CD4-positive, alpha-beta memory T cell (primary cell): Measurements from ENCODE around the gene PLEKHA6. TPM values are rescaled to one million over a fixed set of nuclear protein-coding genes. Genes with fewer than 3 reads are reported as not detected.

Experiments
- CTCF ChIA-PET: fragments of 350-600 bp; sonication (Branson Sonifier 250); formaldehyde crosslinking; loops from one replicate; lab custom pipeline; 2021; ENCODE audit warnings: inconsistent platforms; ENCODE audit not compliant: partially characterized antibody; lab: Charles Lee
- POLR2A ChIA-PET: fragments of 350-600 bp; sonication (Branson Sonifier 250); formaldehyde crosslinking; loops from one replicate; lab custom pipeline; 2021; ENCODE audit not compliant: partially characterized antibody; lab: Charles Lee
- DNase-seq, 5 donors: peaks; one replicate each; pipeline versions ENCODE4 v3.0.0 to v3.0.0-alpha.2; 2020 to 2022; ENCODE audit warnings: mixed read lengths in 1 of 5
- H3K27ac ChIP-seq: one replicate; pipeline ENCODE4 v1.7.0; 2013; ENCODE audit warnings: low read depth, low read length
- H3K27me3 ChIP-seq: 2 replicates; pipeline ENCODE4 v1.7.0; 2013; ENCODE audit warnings: mild to moderate bottlenecking, low read length, moderate library complexity; ENCODE audit not compliant: insufficient read depth
- H3K36me3 ChIP-seq: 2 replicates; pipeline ENCODE4 v1.7.0; 2013; ENCODE audit warnings: mild to moderate bottlenecking, low read length, moderate library complexity; ENCODE audit not compliant: insufficient read depth
- H3K4me1 ChIP-seq: 2 replicates; pipeline ENCODE4 v1.7.0; 2013; ENCODE audit warnings: mild to moderate bottlenecking, low read length, moderate library complexity; ENCODE audit not compliant: insufficient read depth
- H3K4me3 ChIP-seq, 2 donors: one replicate each; pipeline ENCODE4 v1.7.0; 2013; ENCODE audit warnings: low read length in 2 of 2, mild to moderate bottlenecking in 1 of 2
- H3K9me3 ChIP-seq, 2 donors: one replicate each; pipeline ENCODE4 v1.7.0; 2013; ENCODE audit warnings: low read length in 2 of 2, control low read depth in 1 of 2; ENCODE audit not compliant: control insufficient read depth in 1 of 2
- H3K27ac Mint-ChIP-seq, 7 donors: one replicate each; pipeline ENCODE4 v1.8.0; 2020 to 2021; ENCODE audit warnings: mixed read lengths in 7 of 7, mild to moderate bottlenecking in 6 of 7, inconsistent platforms in 3 of 7, moderate library complexity in 3 of 7
- H3K27me3 Mint-ChIP-seq, 2 donors: one replicate each; pipeline ENCODE4 v1.8.0; 2020 to 2021; ENCODE audit warnings: mixed read lengths in 2 of 2
- H3K36me3 Mint-ChIP-seq, 2 donors: one replicate each; pipeline ENCODE4 v1.8.0; 2020 to 2021; ENCODE audit warnings: mixed read lengths in 2 of 2, inconsistent platforms in 1 of 2, mild to moderate bottlenecking in 1 of 2
- H3K4me1 Mint-ChIP-seq, 4 donors: one replicate each; pipeline ENCODE4 v1.8.0; 2020 to 2021; ENCODE audit warnings: mixed read lengths in 4 of 4, mild to moderate bottlenecking in 1 of 4
- H3K4me3 Mint-ChIP-seq, 8 donors: one replicate each; pipeline ENCODE4 v1.8.0; 2020 to 2021; ENCODE audit warnings: mixed read lengths in 8 of 8, mild to moderate bottlenecking in 7 of 8, moderate library complexity in 6 of 8, inconsistent platforms in 3 of 8
- H3K9me3 Mint-ChIP-seq, 8 donors: one replicate each; pipeline ENCODE4 v1.8.0; 2020 to 2021; ENCODE audit warnings: mixed read lengths in 8 of 8, mild to moderate bottlenecking in 5 of 8, inconsistent platforms in 3 of 8, moderate library complexity in 1 of 8
- intact Hi-C: fragments of 100-400 bp; cut with micrococcal nuclease; formaldehyde crosslinking; loops from one replicate; pipeline ENCODE4 v1.15.1; 2023
- polyA plus RNA-seq, 2 donors: library from polyadenylated mRNA; unstranded; fragments of 300-500 nt; fragmentation: Illumina TruSeq; gene quantifications; one replicate each; pipeline ENCODE4 v1.2.3, GENCODE V29; 2021
- total RNA-seq, 2 experiments: library from RNA; stranded (reverse); gene quantifications; one replicate each; pipeline ENCODE4 v1.2.3, GENCODE V29; 2021

The PLEKHA6 gene
- total and polyA plus RNA-seq, 4 experiments from 2014 or later, result 0.15 to 0.89 (median 0.52) TPM; not detected in 1

GRCh38 chr1:204282761-204283221 is 76.9 kb downstream of the PLEKHA6 start:
- intact Hi-C loops, result no loop called here
- DNase-seq, result no peak
- ChIA-PET POLR2A (no interaction called here), CTCF (interaction anchor here (1.3 to 2.2 kb wide), 2 partner anchors 18 to 25 kb away, joined by 5 to 8 read pairs; no protein-coding TSS in a partner anchor)
- Mint-ChIP-seq H3K27ac (no peak overlapping the region), H3K36me3 (no peaks in the 10 kb centered on the region), H3K4me1 (peaks cover 15 to 25% (median 22%) of the 10 kb centered on the region in 4 donors), H3K4me3 (no peak overlapping the region), H3K9me3 (peaks cover 0 to 2% (median 0%) of the 10 kb centered on the region in 8 donors), H3K27me3 (peaks cover 20 to 21% of the 10 kb centered on the region in 2 donors)
- H3K36me3 ChIP-seq, result no peaks in the 10 kb centered on the region
- H3K4me3 ChIP-seq, result no peak overlapping the region
- no peak overlapping the region for H3K27ac ChIP-seq
- H3K4me1 ChIP-seq, result peaks cover 19% of the 10 kb centered on the region
- no peaks in the 10 kb centered on the region for H3K9me3 ChIP-seq
- no peaks in the 10 kb centered on the region for H3K27me3 ChIP-seq

DNA sequence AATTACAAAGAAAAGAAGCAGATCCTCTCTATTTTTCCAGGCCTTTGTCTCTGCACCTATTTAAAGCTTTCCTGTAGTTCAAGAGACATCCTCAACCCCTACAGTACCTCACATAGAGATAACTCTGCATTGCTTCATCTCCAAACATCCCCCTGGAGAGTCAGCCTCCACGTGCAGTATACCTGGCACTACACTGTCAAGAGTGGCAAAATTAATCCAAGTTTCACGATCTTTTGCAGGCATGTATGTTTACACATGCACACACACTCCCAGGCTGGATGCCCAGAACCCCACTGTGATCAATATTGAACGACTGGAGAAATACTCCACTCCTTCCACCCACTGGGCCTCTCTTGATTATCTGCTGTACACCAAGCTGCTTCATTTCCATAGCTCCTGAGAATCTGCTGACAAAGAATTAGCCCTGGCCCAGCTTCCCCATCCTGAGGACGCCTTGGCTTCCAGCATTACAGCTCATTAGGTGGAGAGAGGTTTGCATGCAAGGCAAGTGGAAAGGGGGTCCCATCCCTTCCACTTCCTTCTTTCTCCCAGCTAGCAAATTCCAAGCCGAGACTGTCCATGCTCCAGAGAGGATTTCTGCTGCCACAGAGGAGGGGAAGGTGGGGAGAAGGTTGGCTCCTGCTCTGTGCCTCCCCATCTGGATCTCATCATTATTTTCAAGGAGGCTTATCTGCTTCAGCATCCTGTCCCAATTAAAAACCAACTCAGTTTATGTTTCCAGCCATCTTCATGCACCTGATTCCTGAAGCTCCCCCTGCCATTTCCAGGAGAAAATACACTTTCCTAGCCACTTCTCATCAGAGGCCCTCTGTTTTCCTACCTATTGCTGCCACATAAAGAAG is 79.4 kb downstream of the PLEKHA6 start:
- Mint-ChIP-seq H3K4me3 (no peak overlapping the region), H3K27ac (no peak overlapping the region), H3K4me1 (peaks cover 0 to under 1% (median 0%) of the 10 kb centered on the region in 4 donors), H3K27me3 (peaks cover 25 to 29% of the 10 kb centered on the region in 2 donors), H3K36me3 (no peaks in the 10 kb centered on the region), H3K9me3 (peaks cover 0 to 2% (median 0%) of the 10 kb centered on the region in 8 donors)
- no peak for DNase-seq
- intact Hi-C loops, result no loop called here
- H3K4me3 ChIP-seq, result no peak overlapping the region
- H3K36me3 ChIP-seq, result no peaks in the 10 kb centered on the region
- CTCF ChIA-PET, result no interaction called here
- no peak overlapping the region for H3K27ac ChIP-seq
- H3K9me3 ChIP-seq, result no peaks in the 10 kb centered on the region
- POLR2A ChIA-PET, result interaction anchor here (1.0 kb wide), 1 partner anchor 10 kb away, joined by 3 read pairs; no protein-coding TSS in a partner anchor
- H3K27me3 ChIP-seq, result no peaks in the 10 kb centered on the region
- no peaks in the 10 kb centered on the region for H3K4me1 ChIP-seq

GRCh38 chr1:204278958-204279357 is 80.8 kb downstream of the PLEKHA6 start:
- no peak overlapping the region for H3K27ac Mint-ChIP-seq
- no peaks in the 10 kb centered on the region for H3K4me1 ChIP-seq
- intact Hi-C loops, result no loop called here
- ChIA-PET CTCF (interaction anchor here (1.4 kb wide), 1 partner anchor 120 kb away, joined by 3 read pairs; no protein-coding TSS in a partner anchor), POLR2A (no interaction called here)
- H3K9me3 Mint-ChIP-seq, result no peaks in the 10 kb centered on the region
- H3K4me3 ChIP-seq, result no peak overlapping the region
- no peaks in the 10 kb centered on the region for H3K36me3 ChIP-seq
- H3K36me3 Mint-ChIP-seq, result no peaks in the 10 kb centered on the region
- H3K9me3 ChIP-seq, result no peaks in the 10 kb centered on the region
- H3K27ac ChIP-seq, result no peak overlapping the region
- H3K27me3 Mint-ChIP-seq, result peaks cover 28 to 31% of the 10 kb centered on the region in 2 donors
- DNase-seq, result no peak
- H3K4me1 Mint-ChIP-seq, result no peaks in the 10 kb centered on the region
- no peaks in the 10 kb centered on the region for H3K27me3 ChIP-seq
- H3K4me3 Mint-ChIP-seq, result no peak overlapping the region

DNA sequence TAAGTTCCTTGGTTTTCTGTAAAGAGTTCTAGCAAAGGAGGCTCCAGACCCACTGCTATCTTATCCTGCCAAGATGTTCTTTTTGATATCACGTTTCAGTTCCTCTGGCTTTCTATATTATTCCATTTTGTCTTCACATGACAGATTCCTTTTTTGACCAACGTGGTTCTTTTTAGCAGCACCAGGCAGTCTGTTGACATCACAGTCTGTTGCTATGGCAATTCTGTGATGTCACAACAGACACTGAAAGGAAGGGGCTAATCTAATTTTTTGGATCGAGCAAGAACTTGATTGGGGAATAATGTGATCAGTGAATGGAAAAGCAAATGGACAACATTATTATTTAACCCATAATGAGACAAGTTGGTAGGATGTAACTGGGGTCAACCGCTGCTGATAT is 81.5 kb downstream of the PLEKHA6 start:
- no peak overlapping the region for H3K27ac ChIP-seq
- intact Hi-C loops, result no loop called here
- no peaks in the 10 kb centered on the region for H3K4me1 ChIP-seq
- Mint-ChIP-seq H3K27me3 (peaks cover 28 to 31% of the 10 kb centered on the region in 2 donors), H3K27ac (no peak overlapping the region), H3K4me3 (no peak overlapping the region), H3K36me3 (no peaks in the 10 kb centered on the region), H3K4me1 (no peaks in the 10 kb centered on the region), H3K9me3 (no peaks in the 10 kb centered on the region)
- ChIA-PET CTCF (interaction anchor here (1.4 kb wide), 1 partner anchor 121 kb away, joined by 3 read pairs; no protein-coding TSS in a partner anchor), POLR2A (no interaction called here)
- no peaks in the 10 kb centered on the region for H3K36me3 ChIP-seq
- no peak overlapping the region for H3K4me3 ChIP-seq
- no peaks in the 10 kb centered on the region for H3K27me3 ChIP-seq
- no peak for DNase-seq
- H3K9me3 ChIP-seq, result no peaks in the 10 kb centered on the region

GRCh38 chr1:204277563-204278219 is 82.0 kb downstream of the PLEKHA6 start:
- H3K4me3 ChIP-seq, result no peak overlapping the region
- no peaks in the 10 kb centered on the region for H3K4me1 Mint-ChIP-seq
- intact Hi-C loops, result no loop called here
- no peaks in the 10 kb centered on the region for H3K4me1 ChIP-seq
- peaks cover 28 to 31% of the 10 kb centered on the region in 2 donors for H3K27me3 Mint-ChIP-seq
- no peaks in the 10 kb centered on the region for H3K9me3 Mint-ChIP-seq
- H3K27me3 ChIP-seq, result no peaks in the 10 kb centered on the region
- no peak overlapping the region for H3K4me3 Mint-ChIP-seq
- H3K36me3 Mint-ChIP-seq, result no peaks in the 10 kb centered on the region
- ChIA-PET CTCF (interaction anchor here (1.4 kb wide), 1 partner anchor 121 kb away, joined by 3 read pairs; no protein-coding TSS in a partner anchor), POLR2A (no interaction called here)
- no peak overlapping the region for H3K27ac ChIP-seq
- no peaks in the 10 kb centered on the region for H3K9me3 ChIP-seq
- no peak for DNase-seq
- no peak overlapping the region for H3K27ac Mint-ChIP-seq
- no peaks in the 10 kb centered on the region for H3K36me3 ChIP-seq

DNA sequence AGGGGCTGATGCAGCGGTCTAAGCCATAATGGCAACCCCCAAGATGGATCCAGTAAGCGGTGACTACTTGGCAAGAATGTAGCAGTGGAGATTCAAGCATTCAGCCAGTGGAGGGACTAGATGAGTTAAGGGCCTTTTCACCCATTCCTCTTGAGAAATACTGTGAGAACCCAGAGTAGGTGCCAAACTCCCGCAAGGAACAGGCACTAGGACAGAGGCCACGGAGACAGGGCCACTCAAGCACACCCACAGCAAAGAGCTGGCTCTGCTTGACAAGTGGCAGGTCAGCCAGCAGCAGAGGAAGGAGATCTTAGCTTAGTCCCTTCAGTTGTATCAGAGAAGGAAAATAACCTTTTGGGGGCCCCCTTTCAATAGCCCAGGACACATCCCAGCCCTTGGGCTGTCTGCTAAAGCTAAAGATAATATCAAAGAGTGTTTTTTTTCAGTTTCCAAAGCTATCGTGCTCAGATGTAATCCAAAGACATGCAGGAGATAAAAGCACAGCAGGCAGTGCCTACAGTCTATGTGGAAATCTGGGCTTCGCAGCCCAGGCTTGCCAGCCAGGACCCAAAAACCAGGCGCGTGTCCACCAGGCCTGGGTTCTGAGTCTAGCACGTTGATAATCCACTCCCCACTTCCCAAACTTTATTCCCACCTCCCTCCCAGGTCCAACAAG is 83.9 kb downstream of the PLEKHA6 start:
- Mint-ChIP-seq H3K4me3 (no peak overlapping the region), H3K27ac (no peak overlapping the region), H3K9me3 (no peaks in the 10 kb centered on the region), H3K36me3 (no peaks in the 10 kb centered on the region), H3K27me3 (peaks cover 19% of the 10 kb centered on the region in 2 donors), H3K4me1 (no peaks in the 10 kb centered on the region)
- Histone ChIP-seq H3K4me1 (no peaks in the 10 kb centered on the region), H3K36me3 (no peaks in the 10 kb centered on the region), H3K27ac (no peak overlapping the region), H3K27me3 (no peaks in the 10 kb centered on the region), H3K9me3 (no peaks in the 10 kb centered on the region), H3K4me3 (no peak overlapping the region)
- CTCF ChIA-PET, result no interaction called here
- intact Hi-C loops, result no loop called here
- POLR2A ChIA-PET, result no interaction called here
- DNase-seq, result no peak

GRCh38 chr1:204274446-204274845 is 85.3 kb downstream of the PLEKHA6 start:
- H3K27ac Mint-ChIP-seq, result no peak overlapping the region
- no peaks in the 10 kb centered on the region for H3K36me3 Mint-ChIP-seq
- no peak overlapping the region for H3K4me3 Mint-ChIP-seq
- no peak for DNase-seq
- Histone ChIP-seq H3K27me3 (no peaks in the 10 kb centered on the region), H3K36me3 (no peaks in the 10 kb centered on the region), H3K4me3 (no peak overlapping the region), H3K4me1 (no peaks in the 10 kb centered on the region), H3K27ac (no peak overlapping the region), H3K9me3 (no peaks in the 10 kb centered on the region)
- no peaks in the 10 kb centered on the region for H3K4me1 Mint-ChIP-seq
- H3K9me3 Mint-ChIP-seq, result no peaks in the 10 kb centered on the region
- H3K27me3 Mint-ChIP-seq, result peaks cover 12 to 15% of the 10 kb centered on the region in 2 donors
- ChIA-PET CTCF (no interaction called here), POLR2A (no interaction called here)
- intact Hi-C loops, result no loop called here
